GM12872 (cell line): ENCODE results near the gene ZNF500.

Experiments
- TF ChIP-seq, protein P1 (sequence below): IDR thresholded peaks from 3 replicates; pipeline ENCODE4 v1.5.1; 2011; ENCODE audit warnings: low read depth, mild to moderate bottlenecking, low read length, moderate library complexity; ENCODE audit not compliant: insufficient read depth

Gene ZNF500

DNA sequence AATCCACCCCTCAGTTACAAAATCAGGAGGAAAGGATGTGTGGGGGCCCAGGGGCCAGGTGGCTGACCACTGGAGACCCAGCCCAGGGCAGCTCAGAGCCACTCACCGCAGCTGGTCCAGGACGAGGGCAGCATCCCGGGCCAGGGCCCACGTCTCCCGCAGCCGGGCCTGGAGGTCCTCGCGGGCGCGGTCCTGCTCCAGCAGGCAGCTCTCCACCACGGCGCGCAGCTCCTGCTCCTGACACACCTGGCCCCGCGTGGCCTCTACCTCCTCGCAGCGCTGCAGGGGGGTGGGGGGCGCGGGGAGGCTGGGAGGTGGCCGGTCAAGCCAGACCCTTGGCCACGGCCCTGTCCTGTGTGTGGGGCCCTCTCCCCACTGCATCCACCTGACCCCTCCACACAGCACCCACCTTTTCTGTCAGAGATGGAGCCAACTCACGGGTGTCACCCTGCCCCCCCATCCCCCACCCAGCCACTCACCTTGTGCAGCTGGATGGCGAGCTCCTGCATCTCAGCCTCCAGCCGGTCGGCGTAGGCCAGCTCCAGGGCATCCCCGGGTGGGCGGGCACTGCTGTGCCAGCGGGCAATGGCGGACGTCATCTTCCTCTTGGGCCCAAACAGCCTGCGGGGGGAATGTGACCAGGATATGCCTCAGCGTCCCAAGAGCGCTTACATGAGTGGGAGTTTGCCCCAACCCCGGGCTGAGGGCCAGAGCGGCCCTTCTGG is 68.5 kb downstream of the ZNF500 start:
- TF ChIP-seq, protein P1, sequence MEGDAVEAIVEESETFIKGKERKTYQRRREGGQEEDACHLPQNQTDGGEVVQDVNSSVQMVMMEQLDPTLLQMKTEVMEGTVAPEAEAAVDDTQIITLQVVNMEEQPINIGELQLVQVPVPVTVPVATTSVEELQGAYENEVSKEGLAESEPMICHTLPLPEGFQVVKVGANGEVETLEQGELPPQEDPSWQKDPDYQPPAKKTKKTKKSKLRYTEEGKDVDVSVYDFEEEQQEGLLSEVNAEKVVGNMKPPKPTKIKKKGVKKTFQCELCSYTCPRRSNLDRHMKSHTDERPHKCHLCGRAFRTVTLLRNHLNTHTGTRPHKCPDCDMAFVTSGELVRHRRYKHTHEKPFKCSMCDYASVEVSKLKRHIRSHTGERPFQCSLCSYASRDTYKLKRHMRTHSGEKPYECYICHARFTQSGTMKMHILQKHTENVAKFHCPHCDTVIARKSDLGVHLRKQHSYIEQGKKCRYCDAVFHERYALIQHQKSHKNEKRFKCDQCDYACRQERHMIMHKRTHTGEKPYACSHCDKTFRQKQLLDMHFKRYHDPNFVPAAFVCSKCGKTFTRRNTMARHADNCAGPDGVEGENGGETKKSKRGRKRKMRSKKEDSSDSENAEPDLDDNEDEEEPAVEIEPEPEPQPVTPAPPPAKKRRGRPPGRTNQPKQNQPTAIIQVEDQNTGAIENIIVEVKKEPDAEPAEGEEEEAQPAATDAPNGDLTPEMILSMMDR = no peak
